ENCODE measurements around the gene MOSMO.

The MOSMO gene

DNA sequence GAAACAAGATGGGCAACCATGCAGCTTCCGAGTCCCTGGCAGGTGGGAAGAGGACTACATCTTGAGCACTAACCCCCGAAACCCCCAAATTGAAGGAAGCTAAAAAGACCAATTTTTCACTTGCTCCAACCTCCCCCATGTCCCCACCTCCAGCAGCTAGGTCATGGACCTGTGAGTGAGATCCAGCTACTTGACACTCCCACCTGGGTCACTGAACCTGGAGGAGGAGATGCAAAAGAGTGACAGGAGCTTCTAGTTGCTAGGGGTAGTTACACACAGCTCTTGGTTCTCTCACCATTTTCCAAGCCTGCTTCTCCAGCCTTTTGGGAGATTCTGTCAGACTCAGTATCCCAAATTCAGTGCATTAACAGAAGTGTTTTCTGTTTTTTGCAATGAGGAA lies 18.2 kb upstream of the MOSMO start:
- H3K4me3 ChIP-seq (ENCODE audit: control insufficient read depth in 1 of 7, extremely low read depth in 1 of 7, insufficient read depth in 4 of 7, low read depth in 2 of 7, low read length in 6 of 7): no peak overlapping the region
- POLR2A ChIA-PET: no interaction called here
- H3K27ac ChIP-seq (ENCODE audit: insufficient read depth in 1 of 2, low read depth in 1 of 2, low read length in 2 of 2, poor library complexity in 1 of 2, severe bottlenecking in 2 of 2): no peak overlapping the region
- CTCF ChIA-PET: interaction anchor here (0.9 to 3.1 kb wide), 7 partner anchors 9 to 198 kb away, joined by 3 to 20 read pairs (median 7); partner anchors contain the start of gene PDZD9
- no peak for DNase-seq
- no peaks in the 10 kb centered on the region for H3K9me3 ChIP-seq (ENCODE audit: control extremely low read depth in 1 of 5, control insufficient read depth in 4 of 5, insufficient read depth in 2 of 5, low read depth in 1 of 5, low read length in 4 of 5)
- no peaks in the 10 kb centered on the region for H3K27me3 ChIP-seq (replicated peaks in 2 of 5; ENCODE audit: control insufficient read depth in 4 of 5, insufficient read depth in 5 of 5, low read length in 4 of 5)
- WGBS (ENCODE audit: insufficient coverage): no CpG with 5 or more reads among the region's 2 CpGs
- H3K4me1 ChIP-seq (ENCODE audit: control extremely low read depth in 1 of 4, control insufficient read depth in 4 of 4, insufficient read depth in 4 of 4, low read length in 3 of 4): no peaks in the 10 kb centered on the region
- peaks cover 0 to 7% (median 4%) of the 10 kb centered on the region in 4 experiments for H3K36me3 ChIP-seq (ENCODE audit: control insufficient read depth in 4 of 4, insufficient read depth in 4 of 4, low read length in 3 of 4)

DNA sequence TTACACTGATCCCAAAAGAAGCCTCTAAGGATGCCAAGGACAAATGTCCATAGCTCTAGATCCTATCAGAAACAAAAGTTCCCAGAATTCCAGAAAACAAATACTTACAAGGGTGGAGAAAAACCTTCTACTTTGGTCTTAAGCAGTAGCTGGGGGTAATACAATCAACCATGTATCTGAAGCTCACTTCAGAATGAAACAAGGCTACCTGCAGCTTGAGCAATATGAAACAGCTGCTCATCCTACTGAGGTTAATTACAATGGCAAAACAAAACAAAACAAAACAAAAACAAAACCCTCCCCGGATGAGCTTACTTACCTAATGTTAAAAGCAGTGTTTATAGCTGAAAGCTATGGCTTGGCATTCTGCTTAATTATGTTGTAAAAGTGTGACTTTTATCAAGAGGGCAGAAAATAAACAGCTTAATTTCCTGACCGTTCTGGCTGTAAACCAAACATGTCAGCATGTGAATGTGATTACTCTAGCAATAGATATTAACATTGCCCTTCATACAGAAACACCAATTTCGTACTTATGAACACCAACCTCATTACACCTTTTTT lies 17.4 kb upstream of the MOSMO start:
- no peak for DNase-seq
- Histone ChIP-seq H3K9me3 (ENCODE audit: control extremely low read depth in 1 of 5, control insufficient read depth in 4 of 5, insufficient read depth in 2 of 5, low read depth in 1 of 5, low read length in 4 of 5) (no peaks in the 10 kb centered on the region), H3K4me3 (ENCODE audit: control insufficient read depth in 1 of 7, extremely low read depth in 1 of 7, insufficient read depth in 4 of 7, low read depth in 2 of 7, low read length in 6 of 7) (no peak overlapping the region), H3K27ac (ENCODE audit: insufficient read depth in 1 of 2, low read depth in 1 of 2, low read length in 2 of 2, poor library complexity in 1 of 2, severe bottlenecking in 2 of 2) (no peak overlapping the region), H3K4me1 (ENCODE audit: control extremely low read depth in 1 of 4, control insufficient read depth in 4 of 4, insufficient read depth in 4 of 4, low read length in 3 of 4) (no peaks in the 10 kb centered on the region), H3K36me3 (ENCODE audit: control insufficient read depth in 4 of 4, insufficient read depth in 4 of 4, low read length in 3 of 4) (peaks cover 0 to 5% (median under 1%) of the 10 kb centered on the region in 4 experiments), H3K27me3 (replicated peaks in 2 of 5; ENCODE audit: control insufficient read depth in 4 of 5, insufficient read depth in 5 of 5, low read length in 4 of 5) (no peaks in the 10 kb centered on the region)
- POLR2A ChIA-PET: interaction anchor here (0.6 kb wide), 1 partner anchor 117 kb away, joined by 5 read pairs; no protein-coding TSS in a partner anchor
- WGBS (ENCODE audit: insufficient coverage): 80% methylated on average over 1 of the region's 3 CpGs
- CTCF ChIA-PET: interaction anchor here (0.6 to 3.1 kb wide), 10 partner anchors 9 to 333 kb away, joined by 3 to 20 read pairs (median 3); partner anchors contain the start of gene PDZD9

DNA sequence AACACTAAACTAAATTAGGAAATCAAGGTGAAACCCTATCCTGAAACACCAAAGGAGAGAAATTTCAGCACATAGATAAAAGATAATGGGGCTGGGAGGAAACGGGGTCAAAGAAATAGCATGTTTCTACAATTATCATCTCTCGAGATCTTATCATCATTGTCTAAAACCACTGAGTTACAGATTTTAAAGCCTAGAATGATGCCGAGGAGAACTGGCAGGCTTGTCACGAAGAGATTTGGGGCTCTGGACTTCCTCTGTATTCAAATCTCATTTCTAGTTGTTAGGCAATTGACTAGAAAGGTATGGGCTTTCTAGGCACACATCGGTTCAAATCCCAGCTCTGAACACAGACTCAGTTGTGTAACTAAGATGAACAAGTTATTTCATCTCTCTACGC lies 16.3 kb upstream of the MOSMO start:
- H3K36me3 ChIP-seq (ENCODE audit: control insufficient read depth in 4 of 4, insufficient read depth in 4 of 4, low read length in 3 of 4): peaks cover 0 to 2% (median 0%) of the 10 kb centered on the region in 4 experiments

DNA sequence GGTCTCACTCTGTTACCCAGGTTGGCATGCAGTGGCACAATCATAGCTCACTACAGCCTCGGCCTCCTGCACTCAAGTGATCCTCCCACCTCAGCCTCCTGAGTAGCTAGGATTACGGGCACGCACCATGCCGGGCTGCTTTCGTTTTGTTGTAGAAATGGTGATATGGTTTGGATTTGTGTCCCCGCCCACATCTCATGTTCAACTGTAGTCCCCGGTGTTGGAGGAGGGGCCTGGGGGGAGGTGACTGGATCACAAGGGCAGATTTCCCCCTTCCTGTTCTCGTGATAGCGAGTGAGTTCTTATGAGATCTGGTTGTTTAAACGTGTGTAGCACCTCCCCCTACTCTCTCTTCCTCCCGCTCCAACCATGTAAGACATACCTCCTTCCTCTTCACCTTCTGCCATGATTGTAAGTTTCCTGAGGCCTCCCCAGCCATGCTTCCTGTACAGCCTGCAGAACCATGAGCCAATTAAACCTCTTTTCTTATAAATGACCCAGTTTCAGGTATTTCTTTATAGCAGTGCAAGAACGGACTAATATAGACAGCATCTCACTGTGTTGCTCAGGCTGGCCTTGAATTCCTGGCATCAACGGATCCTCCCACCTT lies 12.9 kb upstream of the MOSMO start:
- Histone ChIP-seq H3K27ac (ENCODE audit: insufficient read depth in 1 of 2, low read depth in 1 of 2, low read length in 2 of 2, poor library complexity in 1 of 2, severe bottlenecking in 2 of 2) (no peak overlapping the region), H3K27me3 (replicated peaks in 2 of 5; ENCODE audit: control insufficient read depth in 4 of 5, insufficient read depth in 5 of 5, low read length in 4 of 5) (no peaks in the 10 kb centered on the region), H3K4me1 (ENCODE audit: control extremely low read depth in 1 of 4, control insufficient read depth in 4 of 4, insufficient read depth in 4 of 4, low read length in 3 of 4) (peaks cover 5 to 7% (median 6%) of the 10 kb centered on the region in 4 experiments), H3K4me3 (ENCODE audit: control insufficient read depth in 1 of 7, extremely low read depth in 1 of 7, insufficient read depth in 4 of 7, low read depth in 2 of 7, low read length in 6 of 7) (no peak overlapping the region), H3K9me3 (ENCODE audit: control extremely low read depth in 1 of 5, control insufficient read depth in 4 of 5, insufficient read depth in 2 of 5, low read depth in 1 of 5, low read length in 4 of 5) (no peaks in the 10 kb centered on the region), H3K36me3 (ENCODE audit: control insufficient read depth in 4 of 4, insufficient read depth in 4 of 4, low read length in 3 of 4) (no peaks in the 10 kb centered on the region)
- POLR2A ChIA-PET: interaction anchor here (0.7 kb wide), 1 partner anchor 88 kb away, joined by 4 read pairs; no protein-coding TSS in a partner anchor
- DNase-seq: peak in 1 of 3 donors; percentile 13
- WGBS (ENCODE audit: insufficient coverage): 97% methylated on average over 4 of the region's 13 CpGs
- CTCF ChIA-PET: interaction anchor here (0.8 to 1.9 kb wide), 2 partner anchors 83 to 88 kb away, joined by 3 to 8 read pairs; no protein-coding TSS in a partner anchor

More for the DNA sequence above, 16.3 kb upstream of the MOSMO start:
- no peak for DNase-seq
- no peaks in the 10 kb centered on the region for H3K4me1 ChIP-seq (ENCODE audit: control extremely low read depth in 1 of 4, control insufficient read depth in 4 of 4, insufficient read depth in 4 of 4, low read length in 3 of 4)
- no peaks in the 10 kb centered on the region for H3K9me3 ChIP-seq (ENCODE audit: control extremely low read depth in 1 of 5, control insufficient read depth in 4 of 5, insufficient read depth in 2 of 5, low read depth in 1 of 5, low read length in 4 of 5)
- CTCF ChIA-PET: interaction anchor here (2.0 to 3.1 kb wide), 3 partner anchors 10 to 197 kb away, joined by 7 to 16 read pairs (median 15); no protein-coding TSS in a partner anchor
- POLR2A ChIA-PET: interaction anchor here (1.0 kb wide), 1 partner anchor 16 kb away, joined by 3 read pairs; no protein-coding TSS in a partner anchor
- no peaks in the 10 kb centered on the region for H3K27me3 ChIP-seq (replicated peaks in 2 of 5; ENCODE audit: control insufficient read depth in 4 of 5, insufficient read depth in 5 of 5, low read length in 4 of 5)
- no peak overlapping the region for H3K4me3 ChIP-seq (ENCODE audit: control insufficient read depth in 1 of 7, extremely low read depth in 1 of 7, insufficient read depth in 4 of 7, low read depth in 2 of 7, low read length in 6 of 7)
- 100% methylated on average over 2 of the region's 6 CpGs for WGBS (ENCODE audit: insufficient coverage)
- H3K27ac ChIP-seq (ENCODE audit: insufficient read depth in 1 of 2, low read depth in 1 of 2, low read length in 2 of 2, poor library complexity in 1 of 2, severe bottlenecking in 2 of 2): no peak overlapping the region

GRCh38 chr16:21996923-21997696 lies 10.8 kb upstream of the MOSMO start:
- no peaks in the 10 kb centered on the region for H3K27me3 ChIP-seq (replicated peaks in 2 of 5; ENCODE audit: control insufficient read depth in 4 of 5, insufficient read depth in 5 of 5, low read length in 4 of 5)
- H3K27ac ChIP-seq (ENCODE audit: insufficient read depth in 1 of 2, low read depth in 1 of 2, low read length in 2 of 2, poor library complexity in 1 of 2, severe bottlenecking in 2 of 2): no peak overlapping the region
- CTCF ChIA-PET: interaction anchor here (1.0 to 13.7 kb wide), 5 partner anchors 10 to 191 kb away, joined by 3 to 181 read pairs (median 7); partner anchors contain the start of gene MOSMO
- no peaks in the 10 kb centered on the region for H3K9me3 ChIP-seq (ENCODE audit: control extremely low read depth in 1 of 5, control insufficient read depth in 4 of 5, insufficient read depth in 2 of 5, low read depth in 1 of 5, low read length in 4 of 5)
- POLR2A ChIA-PET: interaction anchor here (0.6 kb wide), 1 partner anchor 102 kb away, joined by 3 read pairs; no protein-coding TSS in a partner anchor
- H3K4me3 ChIP-seq (ENCODE audit: control insufficient read depth in 1 of 7, extremely low read depth in 1 of 7, insufficient read depth in 4 of 7, low read depth in 2 of 7, low read length in 6 of 7): no peak overlapping the region
- 97% methylated on average over 7 of the region's 9 CpGs for WGBS (ENCODE audit: insufficient coverage)
- no peak for DNase-seq
- H3K4me1 ChIP-seq (ENCODE audit: control extremely low read depth in 1 of 4, control insufficient read depth in 4 of 4, insufficient read depth in 4 of 4, low read length in 3 of 4): peaks cover 5 to 15% (median 8%) of the 10 kb centered on the region in 4 experiments
- no peaks in the 10 kb centered on the region for H3K36me3 ChIP-seq (ENCODE audit: control insufficient read depth in 4 of 4, insufficient read depth in 4 of 4, low read length in 3 of 4)

DNA sequence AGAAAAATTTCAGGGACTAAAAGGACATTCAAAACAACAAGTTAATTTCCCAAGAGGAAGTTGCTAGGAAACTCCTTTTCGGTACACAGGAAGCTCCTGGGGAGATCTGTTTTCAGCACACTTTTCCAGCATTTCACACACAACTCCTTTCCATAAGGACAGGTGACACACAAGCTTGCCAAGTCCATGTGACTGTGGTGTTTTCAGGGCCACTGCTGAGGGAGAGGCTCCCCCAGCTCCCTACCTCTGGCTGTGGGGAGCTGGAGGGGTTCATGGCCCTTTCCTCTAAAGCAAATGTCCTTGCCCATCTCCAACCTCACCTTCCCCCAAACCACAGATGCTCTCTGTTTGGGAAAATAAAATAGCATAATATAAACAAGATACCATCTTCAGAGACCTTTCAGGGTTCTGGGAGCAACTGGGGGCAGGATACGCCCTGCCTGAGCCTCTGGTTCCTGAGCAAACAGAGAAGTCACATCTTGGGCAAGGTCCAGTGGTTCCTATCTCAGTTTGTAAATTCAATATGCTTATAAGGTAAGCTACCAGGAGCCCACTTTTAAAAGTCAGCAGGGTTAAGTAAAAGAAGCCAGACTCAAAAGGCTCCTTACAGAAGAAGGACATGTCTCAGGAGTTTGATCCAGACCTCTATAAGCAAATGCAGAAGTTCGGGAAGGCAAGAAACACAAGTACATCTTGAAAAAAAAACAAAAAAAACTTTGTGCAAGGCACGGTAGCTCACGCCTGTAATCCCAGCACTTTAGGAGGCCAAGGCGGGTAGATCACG lies 10.0 kb upstream of the MOSMO start:
- H3K9me3 ChIP-seq (ENCODE audit: control extremely low read depth in 1 of 5, control insufficient read depth in 4 of 5, insufficient read depth in 2 of 5, low read depth in 1 of 5, low read length in 4 of 5): no peaks in the 10 kb centered on the region
- H3K4me1 ChIP-seq (ENCODE audit: control extremely low read depth in 1 of 4, control insufficient read depth in 4 of 4, insufficient read depth in 4 of 4, low read length in 3 of 4): peaks cover 5 to 15% (median 8%) of the 10 kb centered on the region in 4 experiments
- CTCF ChIA-PET: interaction anchor here (1.0 to 13.7 kb wide), 7 partner anchors 8 to 190 kb away, joined by 3 to 181 read pairs (median 7); partner anchors contain the start of gene MOSMO
- H3K4me3 ChIP-seq (ENCODE audit: control insufficient read depth in 1 of 7, extremely low read depth in 1 of 7, insufficient read depth in 4 of 7, low read depth in 2 of 7, low read length in 6 of 7): no peak overlapping the region
- no peaks in the 10 kb centered on the region for H3K27me3 ChIP-seq (replicated peaks in 2 of 5; ENCODE audit: control insufficient read depth in 4 of 5, insufficient read depth in 5 of 5, low read length in 4 of 5)
- POLR2A ChIA-PET: interaction anchor here (0.6 to 0.7 kb wide), 2 partner anchors 16 to 101 kb away, joined by 3 to 4 read pairs; no protein-coding TSS in a partner anchor
- WGBS (ENCODE audit: insufficient coverage): 85% methylated on average over 6 of the region's 7 CpGs
- H3K36me3 ChIP-seq (ENCODE audit: control insufficient read depth in 4 of 4, insufficient read depth in 4 of 4, low read length in 3 of 4): no peaks in the 10 kb centered on the region
- no peak overlapping the region for H3K27ac ChIP-seq (ENCODE audit: insufficient read depth in 1 of 2, low read depth in 1 of 2, low read length in 2 of 2, poor library complexity in 1 of 2, severe bottlenecking in 2 of 2)
- no peak for DNase-seq

Data from common myeloid progenitor, CD34-positive (primary cell).